ENCODE measurements around the gene CD300LG.

Gene CD300LG

DNA sequence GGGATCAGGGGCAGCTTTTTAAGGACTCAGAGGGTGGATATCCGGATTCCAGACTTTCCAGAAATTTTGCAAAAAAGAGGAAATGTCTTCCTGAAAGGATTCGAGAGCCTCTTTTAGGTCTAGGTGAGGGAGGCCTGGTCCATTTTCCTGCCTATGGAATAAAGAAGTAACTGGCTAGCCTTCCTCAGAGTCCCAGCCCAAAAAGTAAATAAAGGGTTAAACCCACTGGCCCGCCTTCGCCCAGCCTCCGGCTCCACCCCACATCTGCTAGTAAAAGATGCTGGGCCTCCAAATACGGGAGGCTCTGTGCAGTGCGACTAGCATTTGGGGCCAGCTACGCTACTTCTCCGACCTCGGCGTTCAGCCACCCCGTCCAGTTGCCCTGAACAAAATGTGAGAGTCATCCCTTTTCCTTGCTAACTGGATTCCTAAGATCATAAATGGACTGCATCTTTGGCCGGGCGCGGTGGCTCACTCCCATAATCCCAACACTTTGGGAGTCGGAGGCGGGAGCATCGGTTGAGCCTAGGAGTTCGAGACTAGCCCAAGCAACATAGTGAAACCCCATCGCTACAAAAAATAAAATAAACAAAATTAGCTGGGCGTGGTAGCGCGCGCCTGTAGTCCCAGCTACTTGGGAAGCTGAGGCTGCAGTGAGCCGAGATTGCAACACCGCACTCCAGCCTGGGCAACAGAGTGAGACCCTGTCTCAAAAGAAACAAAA, 61.2 kb downstream of the CD300LG start:
- peak; percentile 55 for DNase-seq

- no peak for DNase-seq
Observed at GRCh38 chr17:43909537-43910231, 62.7 kb downstream of the CD300LG start.

DNA sequence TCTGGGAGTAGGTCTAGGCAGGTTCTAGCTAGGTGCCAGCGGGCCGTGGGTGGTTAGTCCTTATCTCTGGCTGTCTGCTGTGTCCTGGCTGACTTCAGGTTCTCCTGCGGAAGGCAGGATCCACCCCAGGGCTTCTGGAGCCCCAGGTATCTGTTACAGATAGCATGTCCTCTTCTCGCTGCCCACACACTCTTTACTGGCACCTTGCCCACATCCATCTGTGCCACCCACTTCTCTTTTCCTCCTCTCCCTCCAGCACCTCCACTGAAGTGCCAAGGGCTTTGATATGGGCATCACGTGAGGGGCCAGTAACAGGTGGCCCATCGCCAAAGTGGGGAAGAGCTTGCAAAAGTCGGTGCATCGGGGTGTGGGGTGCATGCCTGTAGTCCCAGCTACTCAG, 64.9 kb downstream of the CD300LG start:
- DNase-seq: no peak

- no peak for DNase-seq
Observed at GRCh38 chr17:43912635-43913304, 65.8 kb downstream of the CD300LG start.

Measured in NCI-H510A treated with DMSO at 0.1 percent for 48 hours (cell line).